Measurements from ENCODE around the gene VPS18.

- TF ChIP-seq CTCF (conservative IDR thresholded peaks at IDR 0.05) (peak; percentile 36; the same call in 1 of the 2 replicates), EZH2 (IDR thresholded peaks at IDR 0.05; ENCODE audit: low read depth) (no peak)
Observed at GRCh38 chr15:40941528-40942336, 47.5 kb downstream of the VPS18 start.

Measured in PC-9 (cell line).